GM12878 (cell line): ENCODE data around the gene TMEM72. TPM values are rescaled to one million over a fixed set of nuclear protein-coding genes. Genes with fewer than 3 reads are reported as not detected.
A peak's percentile ranks its signal among the peaks of the same experiment; 100 is the strongest.

Source experiments
- BACH1 ChIP-seq: fragments of 450-650 bp; IDR thresholded peaks from 2 replicates; pipeline ENCODE4 v1.6.1; 2017; ENCODE audit warnings: mild to moderate bottlenecking, borderline replicate concordance
- BHLHE40 ChIP-seq, 2 experiments: fragments of 450-650 bp in 1 of 2; IDR thresholded peaks; 2 replicates each; pipeline ENCODE4 v1.6.1; 2011 to 2017; ENCODE audit warnings: low read depth in 2 of 2, borderline replicate concordance in 1 of 2, improper control_type of control experiment in 1 of 2, low read length in 1 of 2, mild to moderate bottlenecking in 1 of 2
- CBFB ChIP-seq: IDR thresholded peaks from 2 replicates; pipeline ENCODE4 v1.6.1; 2016; ENCODE audit warnings: antibody characterized with exemption, low read depth
- CHD1 ChIP-seq: IDR thresholded peaks from 2 replicates; pipeline ENCODE4 v1.6.1; 2012; ENCODE audit warnings: low read depth, low read length, improper control_type of control experiment
- CHD4 ChIP-seq: fragments of 200-600 bp; sonication (generic); IDR thresholded peaks from 2 replicates; pipeline ENCODE4 v1.6.1; 2016; ENCODE audit warnings: mild to moderate bottlenecking
- EGR1 ChIP-seq, 2 experiments: IDR thresholded peaks; 1 replicate in 1 of 2; 2 replicates in 1 of 2; pipeline ENCODE4 v1.6.1; 2011 to 2012; ENCODE audit warnings: low read depth in 2 of 2, low read length in 2 of 2, borderline replicate concordance in 1 of 2, mild to moderate bottlenecking in 1 of 2, moderate library complexity in 1 of 2
- EP300 ChIP-seq, 2 experiments: fragments of 150-350 bp in 1 of 2; IDR thresholded peaks; 2 replicates each; pipeline ENCODE4 v1.6.1; 2011 to 2012; ENCODE audit warnings: low read depth in 2 of 2, low read length in 2 of 2, borderline replicate concordance in 1 of 2, improper control_type of control experiment in 1 of 2, inconsistent platforms in 1 of 2; ENCODE audit not compliant: control insufficient read depth in 1 of 2
- ESRRA ChIP-seq: IDR thresholded peaks from 2 replicates; pipeline ENCODE4 v1.6.1; 2012; ENCODE audit warnings: mild to moderate bottlenecking, low read length, improper control_type of control experiment
- HCFC1 ChIP-seq: fragments of 150-350 bp; IDR thresholded peaks from 2 replicates; pipeline ENCODE4 v1.6.1; 2014; ENCODE audit warnings: low read length
- HDAC2 ChIP-seq: fragments of 200-600 bp; sonication (generic); IDR thresholded peaks from 2 replicates; pipeline ENCODE4 v1.6.1; 2017
- IRF5 ChIP-seq: fragments of 450-650 bp; IDR thresholded peaks from 2 replicates; pipeline ENCODE4 v1.6.1; 2017; ENCODE audit warnings: borderline replicate concordance
- MEF2A ChIP-seq: IDR thresholded peaks from 2 replicates; pipeline ENCODE4 v1.6.1; 2011; ENCODE audit warnings: low read depth, mild to moderate bottlenecking, low read length, moderate library complexity; ENCODE audit not compliant: insufficient read depth
- NBN ChIP-seq: fragments of 450-650 bp; IDR thresholded peaks from 2 replicates; pipeline ENCODE4 v1.6.1; 2016
- NFIC ChIP-seq: IDR thresholded peaks from 2 replicates; pipeline ENCODE4 v1.6.1; 2012; ENCODE audit warnings: low read depth, mild to moderate bottlenecking, inconsistent platforms, low read length, moderate library complexity
- NR2F1 ChIP-seq: fragments of 450-650 bp; conservative IDR thresholded peaks from 2 replicates; pipeline ENCODE4 v1.6.1; 2017; ENCODE audit warnings: mild to moderate bottlenecking
- RUNX3 ChIP-seq: IDR thresholded peaks from 2 replicates; pipeline ENCODE4 v1.6.1; 2012; ENCODE audit warnings: low read length, inconsistent platforms
- SMARCA5 ChIP-seq: fragments of 450-650 bp; IDR thresholded peaks from 2 replicates; pipeline ENCODE4 v1.6.1; 2017; ENCODE audit warnings: mild to moderate bottlenecking
- SMC3 ChIP-seq: IDR thresholded peaks from 2 replicates; pipeline ENCODE4 v1.6.1; 2011; ENCODE audit warnings: low read length, improper control_type of control experiment, borderline replicate concordance
- TCF3 ChIP-seq: IDR thresholded peaks from 2 replicates; pipeline ENCODE4 v1.6.1; 2012; ENCODE audit warnings: low read depth, mild to moderate bottlenecking, low read length, borderline replicate concordance; ENCODE audit not compliant: insufficient read depth
- YBX1 ChIP-seq: fragments of 450-650 bp; IDR thresholded peaks from 2 replicates; pipeline ENCODE4 v1.6.1; 2016; ENCODE audit warnings: antibody characterized with exemption
- polyA plus RNA-seq, 11 experiments: library from polyadenylated mRNA; depleted of rRNA in 4 of 11; unstranded in 6 of 11; stranded (reverse) in 5 of 11; fragments of >200 nt; fragmentation: Nextera tagmentation in 4 of 11; fragmentation: Illumina TruSeq in 1 of 11; extraction: Ambion mirVana in 4 of 11; extraction: Trizol in 1 of 11; gene quantifications; 1 replicate in 1 of 11; 2 replicates in 10 of 11; pipeline versions ENCODE4 v1.2.1 to v1.2.3, GENCODE V29; 2011 to 2016; ENCODE audit warnings: inconsistent platforms in 2 of 11, missing spikeins in 2 of 11, low read depth in 1 of 11
- total RNA-seq, 4 experiments: library from RNA; depleted of rRNA in 3 of 4; stranded (reverse); fragments of >200 nt in 3 of 4; fragmentation: Illumina TruSeq in 1 of 4; extraction: Trizol in 1 of 4; gene quantifications; 2 replicates each; pipeline versions ENCODE4 v1.2.1 to v1.2.3, GENCODE V29; 2013 to 2021
- TF ChIP-seq, protein P1 (sequence below): fragments of 450-650 bp; formaldehyde crosslinking; IDR thresholded peaks from 2 replicates; pipeline ENCODE4 v1.4.0; 2020; ENCODE audit warnings: mild to moderate bottlenecking, moderate library complexity
- TF ChIP-seq, protein P2 (sequence below): IDR thresholded peaks from 2 replicates; pipeline ENCODE4 v1.6.1; 2011; ENCODE audit warnings: low read depth, mild to moderate bottlenecking, low read length, moderate library complexity, borderline replicate concordance; ENCODE audit errors: extremely low read depth
- TF ChIP-seq, protein P3 (sequence below): fragments of 450-650 bp; IDR thresholded peaks from 2 replicates; pipeline ENCODE4 v1.6.1; 2014; ENCODE audit warnings: mild to moderate bottlenecking

Gene TMEM72
- total and polyA plus RNA-seq, 10 of the 15 experiments (the other 5 are each of a cell fraction or from before 2014, with no cell fraction given), result 0.12 TPM; not detected in 9

- TF ChIP-seq, protein P1, sequence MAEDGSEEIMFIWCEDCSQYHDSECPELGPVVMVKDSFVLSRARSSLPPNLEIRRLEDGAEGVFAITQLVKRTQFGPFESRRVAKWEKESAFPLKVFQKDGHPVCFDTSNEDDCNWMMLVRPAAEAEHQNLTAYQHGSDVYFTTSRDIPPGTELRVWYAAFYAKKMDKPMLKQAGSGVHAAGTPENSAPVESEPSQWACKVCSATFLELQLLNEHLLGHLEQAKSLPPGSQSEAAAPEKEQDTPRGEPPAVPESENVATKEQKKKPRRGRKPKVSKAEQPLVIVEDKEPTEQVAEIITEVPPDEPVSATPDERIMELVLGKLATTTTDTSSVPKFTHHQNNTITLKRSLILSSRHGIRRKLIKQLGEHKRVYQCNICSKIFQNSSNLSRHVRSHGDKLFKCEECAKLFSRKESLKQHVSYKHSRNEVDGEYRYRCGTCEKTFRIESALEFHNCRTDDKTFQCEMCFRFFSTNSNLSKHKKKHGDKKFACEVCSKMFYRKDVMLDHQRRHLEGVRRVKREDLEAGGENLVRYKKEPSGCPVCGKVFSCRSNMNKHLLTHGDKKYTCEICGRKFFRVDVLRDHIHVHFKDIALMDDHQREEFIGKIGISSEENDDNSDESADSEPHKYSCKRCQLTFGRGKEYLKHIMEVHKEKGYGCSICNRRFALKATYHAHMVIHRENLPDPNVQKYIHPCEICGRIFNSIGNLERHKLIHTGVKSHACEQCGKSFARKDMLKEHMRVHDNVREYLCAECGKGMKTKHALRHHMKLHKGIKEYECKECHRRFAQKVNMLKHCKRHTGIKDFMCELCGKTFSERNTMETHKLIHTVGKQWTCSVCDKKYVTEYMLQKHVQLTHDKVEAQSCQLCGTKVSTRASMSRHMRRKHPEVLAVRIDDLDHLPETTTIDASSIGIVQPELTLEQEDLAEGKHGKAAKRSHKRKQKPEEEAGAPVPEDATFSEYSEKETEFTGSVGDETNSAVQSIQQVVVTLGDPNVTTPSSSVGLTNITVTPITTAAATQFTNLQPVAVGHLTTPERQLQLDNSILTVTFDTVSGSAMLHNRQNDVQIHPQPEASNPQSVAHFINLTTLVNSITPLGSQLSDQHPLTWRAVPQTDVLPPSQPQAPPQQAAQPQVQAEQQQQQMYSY (CRISPR knock-in tag), result no peak
- TF ChIP-seq ESRRA, result no peak
- no peak for TF ChIP-seq HCFC1
- TF ChIP-seq CHD1, result no peak
- TF ChIP-seq IRF5, result no peak
- no peak for TF ChIP-seq CHD4
- TF ChIP-seq EGR1 (IDR thresholded peaks at IDR 0.05; ENCODE audit: borderline replicate concordance in 1 of 2, low read depth in 2 of 2, low read length in 2 of 2), result no peak
- no peak for TF ChIP-seq BACH1
- peak; percentile 57; the same call in 1 of the 2 replicates for TF ChIP-seq RUNX3
- no peak for TF ChIP-seq CBFB
- TF ChIP-seq NBN, result peak; percentile 96
- no peak for TF ChIP-seq SMARCA5
- TF ChIP-seq NFIC, result no peak
- TF ChIP-seq, protein P2, sequence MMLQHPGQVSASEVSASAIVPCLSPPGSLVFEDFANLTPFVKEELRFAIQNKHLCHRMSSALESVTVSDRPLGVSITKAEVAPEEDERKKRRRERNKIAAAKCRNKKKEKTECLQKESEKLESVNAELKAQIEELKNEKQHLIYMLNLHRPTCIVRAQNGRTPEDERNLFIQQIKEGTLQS, result no peak
- TF ChIP-seq EP300 (IDR thresholded peaks at IDR 0.05; ENCODE audit: borderline replicate concordance in 1 of 2, control insufficient read depth in 1 of 2, low read depth in 2 of 2, low read length in 2 of 2), result peak in 1 of 2 experiments; percentile 14; a peak in 1 of 4 replicates
- TF ChIP-seq YBX1, result 0 out of 2 replicates have a peak, but pooled peaks have one; percentile 10
- TF ChIP-seq BHLHE40 (IDR thresholded peaks at IDR 0.05; ENCODE audit: borderline replicate concordance in 1 of 2, low read depth in 2 of 2, low read length in 1 of 2), result 0 out of 4 replicates have a peak, but pooled peaks of 1 of the 2 experiments have one; percentile 23
- TF ChIP-seq, protein P3, sequence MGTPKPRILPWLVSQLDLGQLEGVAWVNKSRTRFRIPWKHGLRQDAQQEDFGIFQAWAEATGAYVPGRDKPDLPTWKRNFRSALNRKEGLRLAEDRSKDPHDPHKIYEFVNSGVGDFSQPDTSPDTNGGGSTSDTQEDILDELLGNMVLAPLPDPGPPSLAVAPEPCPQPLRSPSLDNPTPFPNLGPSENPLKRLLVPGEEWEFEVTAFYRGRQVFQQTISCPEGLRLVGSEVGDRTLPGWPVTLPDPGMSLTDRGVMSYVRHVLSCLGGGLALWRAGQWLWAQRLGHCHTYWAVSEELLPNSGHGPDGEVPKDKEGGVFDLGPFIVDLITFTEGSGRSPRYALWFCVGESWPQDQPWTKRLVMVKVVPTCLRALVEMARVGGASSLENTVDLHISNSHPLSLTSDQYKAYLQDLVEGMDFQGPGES, result no peak
- TF ChIP-seq HDAC2, result no peak
- no peak for TF ChIP-seq TCF3
- TF ChIP-seq MEF2A, result no peak
- no peak for TF ChIP-seq SMC3
- peak; percentile 70 for TF ChIP-seq NR2F1
These were observed 57.6 kb downstream of the TMEM72 start (continued) for GRCh38 chr10:44968500-44969400.
